WTC11 (cell line): Measurements from ENCODE around the gene SLC16A10. TPM values are rescaled to one million over a fixed set of nuclear protein-coding genes. Genes with fewer than 3 reads are reported as not detected.
A peak's percentile ranks its signal among the peaks of the same experiment; 100 is the strongest.

Source experiments
- ATAC-seq: fragments of 200-7000 bp; cut with Tn5 transposase; 2 replicates; pipeline ENCODE4 v1.10.0; 2021; ENCODE audit warnings: mild to moderate bottlenecking, moderate library complexity
- CTCF ChIA-PET: fragments of 300-600 bp; sonication (Branson Sonifier 250); formaldehyde crosslinking; loops from one replicate; lab custom pipeline; 2021; ENCODE audit warnings: antibody characterized with exemption; lab: Charles Lee
- POLR2A ChIA-PET: fragments of 350-600 bp; sonication (Branson Sonifier 250); formaldehyde crosslinking; loops from one replicate; lab custom pipeline; 2021; ENCODE audit warnings: antibody characterized with exemption; lab: Charles Lee
- DNase-seq: peaks from one replicate; pipeline ENCODE4 v3.0.0; 2021; ENCODE audit warnings: low spot score
- H3K27ac Mint-ChIP-seq: 2 replicates; pipeline ENCODE4 v1.8.0; 2021; ENCODE audit warnings: mixed read lengths
- H3K27me3 Mint-ChIP-seq: 2 replicates; pipeline ENCODE4 v1.8.0; 2021; ENCODE audit warnings: low read depth, mild to moderate bottlenecking, moderate library complexity, mixed read lengths
- H3K36me3 Mint-ChIP-seq: 2 replicates; pipeline ENCODE4 v1.8.0; 2021; ENCODE audit warnings: mixed read lengths
- H3K4me1 Mint-ChIP-seq: 2 replicates; pipeline ENCODE4 v1.8.0; 2022; ENCODE audit warnings: mixed read lengths
- H3K4me3 Mint-ChIP-seq: 2 replicates; pipeline ENCODE4 v1.8.0; 2021; ENCODE audit warnings: mild to moderate bottlenecking, moderate library complexity, mixed read lengths
- H3K9me3 Mint-ChIP-seq: 2 replicates; pipeline ENCODE4 v1.8.0; 2021; ENCODE audit warnings: mixed read lengths
- ELF4 ChIP-seq: sonication (generic); formaldehyde crosslinking; IDR thresholded peaks from 2 replicates; pipeline ENCODE4 v1.8.1; 2022; ENCODE audit warnings: low read depth, mild to moderate bottlenecking, moderate library complexity, missing genetic modification reagents
- ETV6 ChIP-seq: sonication (generic); formaldehyde crosslinking; IDR thresholded peaks from 2 replicates; pipeline ENCODE4 v1.8.1; 2022; ENCODE audit warnings: mild to moderate bottlenecking, missing genetic modification reagents
- GTF2I ChIP-seq: fragments of 250-450 bp; sonication (Bioruptor Pico); conservative IDR thresholded peaks from 2 replicates; pipeline ENCODE4 v1.4.0; 2021; ENCODE audit warnings: mild to moderate bottlenecking
- HMGA2 ChIP-seq: fragments of 250-450 bp; sonication (Bioruptor Pico); IDR thresholded peaks from 2 replicates; pipeline ENCODE4 v1.4.0; 2021; ENCODE audit warnings: mild to moderate bottlenecking, moderate library complexity
- TEAD1 ChIP-seq: sonication (generic); formaldehyde crosslinking; IDR thresholded peaks from 2 replicates; pipeline ENCODE4 v1.8.0; 2022; ENCODE audit warnings: mild to moderate bottlenecking, missing genetic modification reagents
- TP53 ChIP-seq: sonication (generic); formaldehyde crosslinking; IDR thresholded peaks from 2 replicates; pipeline ENCODE4 v1.8.1; 2023; ENCODE audit warnings: mild to moderate bottlenecking, missing genetic modification reagents
- ZNF232 ChIP-seq: sonication (generic); formaldehyde crosslinking; IDR thresholded peaks from 2 replicates; pipeline ENCODE4 v1.8.0; 2022; ENCODE audit warnings: mild to moderate bottlenecking, missing genetic modification reagents
- ZNF671 ChIP-seq: fragments of 250-450 bp; sonication (Bioruptor Pico); IDR thresholded peaks from 2 replicates; pipeline ENCODE4 v1.8.0; 2021; ENCODE audit warnings: mild to moderate bottlenecking
- total RNA-seq: library from RNA; stranded (reverse); gene quantifications from 3 replicates; pipeline ENCODE4 v1.2.3, GENCODE V29; 2021
- TF ChIP-seq, protein P1 (sequence below): fragments of 250-450 bp; sonication (Bioruptor Pico); IDR thresholded peaks from 2 replicates; pipeline ENCODE4 v1.9.0; 2021; ENCODE audit warnings: mild to moderate bottlenecking
- TF ChIP-seq, protein P2 (sequence below): sonication (generic); formaldehyde crosslinking; IDR thresholded peaks from 2 replicates; pipeline ENCODE4 v1.8.0; 2022; ENCODE audit warnings: mild to moderate bottlenecking, missing genetic modification reagents
- TF ChIP-seq, protein P3 (sequence below): fragments of 250-450 bp; sonication (Bioruptor Pico); IDR thresholded peaks from 2 replicates; pipeline ENCODE4 v1.8.0; 2021; ENCODE audit warnings: mild to moderate bottlenecking
- TF ChIP-seq, protein P4 (sequence below): sonication (generic); formaldehyde crosslinking; IDR thresholded peaks from 2 replicates; pipeline ENCODE4 v1.8.0; 2022; ENCODE audit warnings: missing genetic modification reagents
- TF ChIP-seq, protein P5 (sequence below): sonication (generic); formaldehyde crosslinking; IDR thresholded peaks from 2 replicates; pipeline ENCODE4 v1.8.0; 2023; ENCODE audit warnings: missing genetic modification reagents, mild to moderate bottlenecking, borderline replicate concordance
- TF ChIP-seq, protein P6 (sequence below): sonication (generic); formaldehyde crosslinking; IDR thresholded peaks from 2 replicates; pipeline ENCODE4 v1.8.1; 2022; ENCODE audit warnings: missing genetic modification reagents, borderline replicate concordance

Gene SLC16A10
- total RNA-seq, 1 experiment from 2014 or later: 18.4 TPM

DNA sequence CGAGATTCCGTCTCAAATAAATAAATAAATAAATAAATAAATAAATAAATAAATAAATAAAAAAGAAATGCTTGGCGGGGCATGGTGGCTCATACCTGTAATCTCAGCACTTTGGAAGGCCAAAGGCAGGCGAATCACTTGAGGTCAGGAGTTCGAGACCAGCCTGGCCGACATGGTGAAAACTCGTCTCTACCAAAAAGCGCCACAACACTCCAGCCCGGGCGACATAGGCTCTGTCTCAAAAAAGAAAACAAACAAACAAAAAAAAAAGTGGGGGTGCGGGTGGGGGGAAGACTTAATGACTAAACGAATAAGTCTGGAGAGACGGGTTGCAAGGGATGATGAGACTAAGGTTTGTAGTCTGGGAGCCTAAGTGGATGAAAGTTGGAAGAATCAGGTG lies 170.7 kb downstream of the SLC16A10 start:
- H3K27ac Mint-ChIP-seq: no peak overlapping the region
- ATAC-seq: no peak

DNA sequence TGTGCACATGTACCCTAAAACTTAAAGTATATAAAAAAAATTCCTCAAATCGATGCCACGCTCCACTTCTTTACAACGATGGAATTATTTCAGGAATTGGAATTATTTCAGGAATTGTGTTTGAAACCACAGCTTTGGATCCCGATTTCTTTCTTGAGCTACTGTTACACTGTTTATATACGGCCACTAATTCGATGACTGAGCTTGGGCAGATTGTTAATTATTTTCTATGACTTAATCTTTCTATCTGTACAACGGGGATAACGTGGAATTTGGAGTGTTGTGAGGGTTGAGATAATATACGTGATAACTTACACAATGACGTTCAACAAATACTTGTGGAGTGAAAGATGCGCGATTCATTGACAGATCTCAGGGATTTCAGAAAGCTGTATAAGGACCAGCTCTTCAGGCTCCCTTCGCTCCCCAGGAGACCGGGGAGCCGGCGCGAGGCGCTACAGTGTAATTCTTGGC lies 171.3 kb downstream of the SLC16A10 start:
- ChIA-PET CTCF (interaction anchor here (0.6 to 2.0 kb wide), 68 partner anchors 8 to 828 kb away, joined by 3 to 39 read pairs (median 4); partner anchors contain the start of genes CDK19, FAM229B, REV3L and TRAF3IP2), POLR2A (interaction anchor here (0.7 to 1.3 kb wide), 3 partner anchors 153 to 384 kb away, joined by 3 to 4 read pairs (median 3); partner anchors contain the start of gene AMD1)
- ATAC-seq (no peak), DNase-seq (no peak)
- Mint-ChIP-seq H3K36me3 (peaks cover 4% of the 10 kb centered on the region), H3K4me1 (peaks cover 48% of the 10 kb centered on the region), H3K27ac (peak overlapping the region; percentile 33), H3K4me3 (peak overlapping the region; percentile 74), H3K27me3 (peaks cover 18% of the 10 kb centered on the region), H3K9me3 (no peaks in the 10 kb centered on the region)
- TF ChIP-seq GTF2I (CRISPR knock-in tag): no peak
- no peak for TF ChIP-seq ETV6 (CRISPR knock-in tag)
- TF ChIP-seq, protein P1, sequence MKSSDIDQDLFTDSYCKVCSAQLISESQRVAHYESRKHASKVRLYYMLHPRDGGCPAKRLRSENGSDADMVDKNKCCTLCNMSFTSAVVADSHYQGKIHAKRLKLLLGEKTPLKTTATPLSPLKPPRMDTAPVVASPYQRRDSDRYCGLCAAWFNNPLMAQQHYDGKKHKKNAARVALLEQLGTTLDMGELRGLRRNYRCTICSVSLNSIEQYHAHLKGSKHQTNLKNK (CRISPR knock-in tag): no peak
- TF ChIP-seq, protein P2, sequence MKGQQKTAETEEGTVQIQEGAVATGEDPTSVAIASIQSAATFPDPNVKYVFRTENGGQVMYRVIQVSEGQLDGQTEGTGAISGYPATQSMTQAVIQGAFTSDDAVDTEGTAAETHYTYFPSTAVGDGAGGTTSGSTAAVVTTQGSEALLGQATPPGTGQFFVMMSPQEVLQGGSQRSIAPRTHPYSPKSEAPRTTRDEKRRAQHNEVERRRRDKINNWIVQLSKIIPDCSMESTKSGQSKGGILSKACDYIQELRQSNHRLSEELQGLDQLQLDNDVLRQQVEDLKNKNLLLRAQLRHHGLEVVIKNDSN: no peak
- TF ChIP-seq, protein P3, sequence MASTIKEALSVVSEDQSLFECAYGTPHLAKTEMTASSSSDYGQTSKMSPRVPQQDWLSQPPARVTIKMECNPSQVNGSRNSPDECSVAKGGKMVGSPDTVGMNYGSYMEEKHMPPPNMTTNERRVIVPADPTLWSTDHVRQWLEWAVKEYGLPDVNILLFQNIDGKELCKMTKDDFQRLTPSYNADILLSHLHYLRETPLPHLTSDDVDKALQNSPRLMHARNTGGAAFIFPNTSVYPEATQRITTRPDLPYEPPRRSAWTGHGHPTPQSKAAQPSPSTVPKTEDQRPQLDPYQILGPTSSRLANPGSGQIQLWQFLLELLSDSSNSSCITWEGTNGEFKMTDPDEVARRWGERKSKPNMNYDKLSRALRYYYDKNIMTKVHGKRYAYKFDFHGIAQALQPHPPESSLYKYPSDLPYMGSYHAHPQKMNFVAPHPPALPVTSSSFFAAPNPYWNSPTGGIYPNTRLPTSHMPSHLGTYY: no peak
- TF ChIP-seq ZNF671 (CRISPR knock-in tag): no peak
- TF ChIP-seq TP53 (CRISPR knock-in tag): no peak
- TF ChIP-seq, protein P4, sequence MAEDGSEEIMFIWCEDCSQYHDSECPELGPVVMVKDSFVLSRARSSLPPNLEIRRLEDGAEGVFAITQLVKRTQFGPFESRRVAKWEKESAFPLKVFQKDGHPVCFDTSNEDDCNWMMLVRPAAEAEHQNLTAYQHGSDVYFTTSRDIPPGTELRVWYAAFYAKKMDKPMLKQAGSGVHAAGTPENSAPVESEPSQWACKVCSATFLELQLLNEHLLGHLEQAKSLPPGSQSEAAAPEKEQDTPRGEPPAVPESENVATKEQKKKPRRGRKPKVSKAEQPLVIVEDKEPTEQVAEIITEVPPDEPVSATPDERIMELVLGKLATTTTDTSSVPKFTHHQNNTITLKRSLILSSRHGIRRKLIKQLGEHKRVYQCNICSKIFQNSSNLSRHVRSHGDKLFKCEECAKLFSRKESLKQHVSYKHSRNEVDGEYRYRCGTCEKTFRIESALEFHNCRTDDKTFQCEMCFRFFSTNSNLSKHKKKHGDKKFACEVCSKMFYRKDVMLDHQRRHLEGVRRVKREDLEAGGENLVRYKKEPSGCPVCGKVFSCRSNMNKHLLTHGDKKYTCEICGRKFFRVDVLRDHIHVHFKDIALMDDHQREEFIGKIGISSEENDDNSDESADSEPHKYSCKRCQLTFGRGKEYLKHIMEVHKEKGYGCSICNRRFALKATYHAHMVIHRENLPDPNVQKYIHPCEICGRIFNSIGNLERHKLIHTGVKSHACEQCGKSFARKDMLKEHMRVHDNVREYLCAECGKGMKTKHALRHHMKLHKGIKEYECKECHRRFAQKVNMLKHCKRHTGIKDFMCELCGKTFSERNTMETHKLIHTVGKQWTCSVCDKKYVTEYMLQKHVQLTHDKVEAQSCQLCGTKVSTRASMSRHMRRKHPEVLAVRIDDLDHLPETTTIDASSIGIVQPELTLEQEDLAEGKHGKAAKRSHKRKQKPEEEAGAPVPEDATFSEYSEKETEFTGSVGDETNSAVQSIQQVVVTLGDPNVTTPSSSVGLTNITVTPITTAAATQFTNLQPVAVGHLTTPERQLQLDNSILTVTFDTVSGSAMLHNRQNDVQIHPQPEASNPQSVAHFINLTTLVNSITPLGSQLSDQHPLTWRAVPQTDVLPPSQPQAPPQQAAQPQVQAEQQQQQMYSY: no peak
- TF ChIP-seq, protein P5, sequence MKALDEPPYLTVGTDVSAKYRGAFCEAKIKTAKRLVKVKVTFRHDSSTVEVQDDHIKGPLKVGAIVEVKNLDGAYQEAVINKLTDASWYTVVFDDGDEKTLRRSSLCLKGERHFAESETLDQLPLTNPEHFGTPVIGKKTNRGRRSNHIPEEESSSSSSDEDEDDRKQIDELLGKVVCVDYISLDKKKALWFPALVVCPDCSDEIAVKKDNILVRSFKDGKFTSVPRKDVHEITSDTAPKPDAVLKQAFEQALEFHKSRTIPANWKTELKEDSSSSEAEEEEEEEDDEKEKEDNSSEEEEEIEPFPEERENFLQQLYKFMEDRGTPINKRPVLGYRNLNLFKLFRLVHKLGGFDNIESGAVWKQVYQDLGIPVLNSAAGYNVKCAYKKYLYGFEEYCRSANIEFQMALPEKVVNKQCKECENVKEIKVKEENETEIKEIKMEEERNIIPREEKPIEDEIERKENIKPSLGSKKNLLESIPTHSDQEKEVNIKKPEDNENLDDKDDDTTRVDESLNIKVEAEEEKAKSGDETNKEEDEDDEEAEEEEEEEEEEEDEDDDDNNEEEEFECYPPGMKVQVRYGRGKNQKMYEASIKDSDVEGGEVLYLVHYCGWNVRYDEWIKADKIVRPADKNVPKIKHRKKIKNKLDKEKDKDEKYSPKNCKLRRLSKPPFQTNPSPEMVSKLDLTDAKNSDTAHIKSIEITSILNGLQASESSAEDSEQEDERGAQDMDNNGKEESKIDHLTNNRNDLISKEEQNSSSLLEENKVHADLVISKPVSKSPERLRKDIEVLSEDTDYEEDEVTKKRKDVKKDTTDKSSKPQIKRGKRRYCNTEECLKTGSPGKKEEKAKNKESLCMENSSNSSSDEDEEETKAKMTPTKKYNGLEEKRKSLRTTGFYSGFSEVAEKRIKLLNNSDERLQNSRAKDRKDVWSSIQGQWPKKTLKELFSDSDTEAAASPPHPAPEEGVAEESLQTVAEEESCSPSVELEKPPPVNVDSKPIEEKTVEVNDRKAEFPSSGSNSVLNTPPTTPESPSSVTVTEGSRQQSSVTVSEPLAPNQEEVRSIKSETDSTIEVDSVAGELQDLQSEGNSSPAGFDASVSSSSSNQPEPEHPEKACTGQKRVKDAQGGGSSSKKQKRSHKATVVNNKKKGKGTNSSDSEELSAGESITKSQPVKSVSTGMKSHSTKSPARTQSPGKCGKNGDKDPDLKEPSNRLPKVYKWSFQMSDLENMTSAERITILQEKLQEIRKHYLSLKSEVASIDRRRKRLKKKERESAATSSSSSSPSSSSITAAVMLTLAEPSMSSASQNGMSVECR (CRISPR knock-in tag): no peak
- no peak for TF ChIP-seq ELF4 (CRISPR knock-in tag)
- TF ChIP-seq, protein P6, sequence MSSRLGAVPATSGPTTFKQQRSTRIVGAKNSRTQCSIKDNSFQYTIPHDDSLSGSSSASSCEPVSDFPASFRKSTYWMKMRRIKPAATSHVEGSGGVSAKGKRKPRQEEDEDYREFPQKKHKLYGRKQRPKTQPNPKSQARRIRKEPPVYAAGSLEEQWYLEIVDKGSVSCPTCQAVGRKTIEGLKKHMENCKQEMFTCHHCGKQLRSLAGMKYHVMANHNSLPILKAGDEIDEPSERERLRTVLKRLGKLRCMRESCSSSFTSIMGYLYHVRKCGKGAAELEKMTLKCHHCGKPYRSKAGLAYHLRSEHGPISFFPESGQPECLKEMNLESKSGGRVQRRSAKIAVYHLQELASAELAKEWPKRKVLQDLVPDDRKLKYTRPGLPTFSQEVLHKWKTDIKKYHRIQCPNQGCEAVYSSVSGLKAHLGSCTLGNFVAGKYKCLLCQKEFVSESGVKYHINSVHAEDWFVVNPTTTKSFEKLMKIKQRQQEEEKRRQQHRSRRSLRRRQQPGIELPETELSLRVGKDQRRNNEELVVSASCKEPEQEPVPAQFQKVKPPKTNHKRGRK: no peak
- TF ChIP-seq ZNF232 (CRISPR knock-in tag): no peak
- TF ChIP-seq TEAD1 (CRISPR knock-in tag): no peak

More for the DNA sequence above, 170.7 kb downstream of the SLC16A10 start:
- ChIA-PET POLR2A (interaction anchor here (0.6 kb wide), 1 partner anchor 191 kb away, joined by 3 read pairs; no protein-coding TSS in a partner anchor), CTCF (interaction anchor here (1.4 to 1.9 kb wide), 7 partner anchors 7 to 387 kb away, joined by 3 to 10 read pairs (median 5); no protein-coding TSS in a partner anchor)
- TF ChIP-seq, protein P4: no peak
- TF ChIP-seq TEAD1 (CRISPR knock-in tag): no peak
- TF ChIP-seq HMGA2: 0 out of 2 replicates have a peak, but pooled peaks have one; percentile 17
- Mint-ChIP-seq H3K9me3 (no peaks in the 10 kb centered on the region), H3K36me3 (0 out of 2 replicates have a peak, but pooled peaks cover 2% of the 10 kb centered on the region), H3K4me1 (peaks cover 53% of the 10 kb centered on the region), H3K27me3 (peaks cover 24% of the 10 kb centered on the region), H3K4me3 (no peak overlapping the region)
- DNase-seq: no peak
